ENCODE data around the gene LRMDA. TPM values are rescaled to one million over a fixed set of nuclear protein-coding genes. Genes with fewer than 3 reads are reported as not detected.

The LRMDA gene
- total RNA-seq, 1 experiment from 2014 or later: not detected

- no peaks in the 10 kb centered on the region for H3K4me1 ChIP-seq (ENCODE audit: insufficient read depth, low read length, poor library complexity, severe bottlenecking)
- peaks cover 16% of the 10 kb centered on the region for H3K27me3 ChIP-seq (replicated peaks; ENCODE audit: insufficient read depth, low read depth, low read length, poor library complexity)
- ChIA-PET CTCF (no interaction called here), POLR2A (ENCODE audit: low non-redundant PET) (no interaction called here)
- no peak overlapping the region for H3K4me3 ChIP-seq (ENCODE audit: low read depth, low read length, poor library complexity, severe bottlenecking)
- DNase-seq (ENCODE audit: low spot score): no peak
- H3K36me3 ChIP-seq (ENCODE audit: insufficient read depth, low read length, poor library complexity, severe bottlenecking): no peaks in the 10 kb centered on the region
- intact Hi-C loops (cut with micrococcal nuclease; ENCODE audit: unreplicated experiment): no loop called here
- H3K9me3 ChIP-seq (ENCODE audit: low read depth, low read length, poor library complexity, severe bottlenecking): no peaks in the 10 kb centered on the region
- no peak overlapping the region for H3K27ac ChIP-seq (ENCODE audit: low read depth, low read length, poor library complexity, severe bottlenecking)
- TF ChIP-seq EZH2 (IDR thresholded peaks at IDR 0.05; ENCODE audit: borderline replicate concordance, low read depth, low read length, poor library complexity, severe bottlenecking): no peak
- TF ChIP-seq CTCF (conservative IDR thresholded peaks at IDR 0.05; ENCODE audit: low read depth, low read length): no peak
- BruUV-seq (replicated peaks): no TSS peak
Measured at GRCh38 chr10:75654171-75654771, 222.8 kb downstream of the LRMDA start.

- no TSS peak for BruUV-seq (replicated peaks)
- Histone ChIP-seq H3K9me3 (ENCODE audit: low read depth, low read length, poor library complexity, severe bottlenecking) (no peaks in the 10 kb centered on the region), H3K4me3 (ENCODE audit: low read depth, low read length, poor library complexity, severe bottlenecking) (no peak overlapping the region), H3K4me1 (ENCODE audit: insufficient read depth, low read length, poor library complexity, severe bottlenecking) (no peaks in the 10 kb centered on the region), H3K36me3 (ENCODE audit: insufficient read depth, low read length, poor library complexity, severe bottlenecking) (no peaks in the 10 kb centered on the region), H3K27me3 (replicated peaks; ENCODE audit: insufficient read depth, low read depth, low read length, poor library complexity) (peaks cover 21% of the 10 kb centered on the region), H3K27ac (ENCODE audit: low read depth, low read length, poor library complexity, severe bottlenecking) (no peak overlapping the region)
- POLR2A ChIA-PET (ENCODE audit: low non-redundant PET): no interaction called here
- intact Hi-C loops (cut with micrococcal nuclease; ENCODE audit: unreplicated experiment): no loop called here
- CTCF ChIA-PET: no interaction called here
- TF ChIP-seq EZH2 (IDR thresholded peaks at IDR 0.05; ENCODE audit: borderline replicate concordance, low read depth, low read length, poor library complexity, severe bottlenecking) (no peak), CTCF (conservative IDR thresholded peaks at IDR 0.05; ENCODE audit: low read depth, low read length) (no peak)
- no peak for DNase-seq (ENCODE audit: low spot score)
Measured at GRCh38 chr10:75654772-75655171, 223.3 kb downstream of the LRMDA start.

- CTCF ChIA-PET: no interaction called here
- DNase-seq (ENCODE audit: low spot score): no peak
- TF ChIP-seq CTCF (conservative IDR thresholded peaks at IDR 0.05; ENCODE audit: low read depth, low read length) (no peak), EZH2 (IDR thresholded peaks at IDR 0.05; ENCODE audit: borderline replicate concordance, low read depth, low read length, poor library complexity, severe bottlenecking) (no peak)
- POLR2A ChIA-PET (ENCODE audit: low non-redundant PET): no interaction called here
- no peaks in the 10 kb centered on the region for H3K9me3 ChIP-seq (ENCODE audit: low read depth, low read length, poor library complexity, severe bottlenecking)
- no TSS peak for BruUV-seq (replicated peaks)
- intact Hi-C loops (cut with micrococcal nuclease; ENCODE audit: unreplicated experiment): no loop called here
- H3K4me3 ChIP-seq (ENCODE audit: low read depth, low read length, poor library complexity, severe bottlenecking): no peak overlapping the region
- peaks cover 33% of the 10 kb centered on the region for H3K27me3 ChIP-seq (replicated peaks; ENCODE audit: insufficient read depth, low read depth, low read length, poor library complexity)
- H3K36me3 ChIP-seq (ENCODE audit: insufficient read depth, low read length, poor library complexity, severe bottlenecking): no peaks in the 10 kb centered on the region
- H3K27ac ChIP-seq (ENCODE audit: low read depth, low read length, poor library complexity, severe bottlenecking): no peak overlapping the region
- H3K4me1 ChIP-seq (ENCODE audit: insufficient read depth, low read length, poor library complexity, severe bottlenecking): no peaks in the 10 kb centered on the region
Measured at GRCh38 chr10:75655791-75656451, 224.5 kb downstream of the LRMDA start.
